HG03575 (cell line): ENCODE measurements around the gene NFILZ.

Experiments
- ATAC-seq: cut with Tn5 transposase; IDR thresholded peaks from one replicate; pipeline ENCODE4 v1.9.1; 2021; ENCODE audit not compliant: unreplicated experiment, insufficient number of reproducible peaks, low FRiP score; ENCODE audit errors: extremely low read depth

The NFILZ gene

GRCh38 chr19:8639821-8640401 is 9.5 kb downstream of the NFILZ start:
- no peak for ATAC-seq

- ATAC-seq, result no peak
These were observed 10.1 kb downstream of the NFILZ start for GRCh38 chr19:8640402-8641004.

- ATAC-seq, result no peak
These were observed 10.9 kb downstream of the NFILZ start for GRCh38 chr19:8641221-8641907.

GRCh38 chr19:8641908-8642547 is 11.6 kb downstream of the NFILZ start:
- ATAC-seq, result no peak

GRCh38 chr19:8642561-8642960 is 12.1 kb downstream of the NFILZ start:
- no peak for ATAC-seq

GRCh38 chr19:8643860-8644653 is 13.6 kb downstream of the NFILZ start:
- no peak for ATAC-seq

GRCh38 chr19:8648240-8648639 is 17.8 kb downstream of the NFILZ start:
- ATAC-seq, result no peak

- no peak for ATAC-seq
These were observed 24.3 kb downstream of the NFILZ start for GRCh38 chr19:8654591-8655339.

- no peak for ATAC-seq
These were observed 24.9 kb downstream of the NFILZ start for GRCh38 chr19:8655340-8655709.

GRCh38 chr19:8657869-8658268 is 27.4 kb downstream of the NFILZ start:
- no peak for ATAC-seq

- no peak for ATAC-seq
These were observed 29.5 kb downstream of the NFILZ start for GRCh38 chr19:8659905-8660304.

GRCh38 chr19:8662263-8662662 is 31.8 kb downstream of the NFILZ start:
- no peak for ATAC-seq

GRCh38 chr19:8663920-8664670 is 33.7 kb downstream of the NFILZ start:
- ATAC-seq, result no peak

- ATAC-seq, result no peak
These were observed 34.2 kb downstream of the NFILZ start for GRCh38 chr19:8664671-8665057.

GRCh38 chr19:8665468-8666213 is 35.2 kb downstream of the NFILZ start:
- no peak for ATAC-seq

GRCh38 chr19:8666814-8667405 is 36.5 kb downstream of the NFILZ start:
- ATAC-seq, result no peak

- ATAC-seq, result no peak
These were observed 43.0 kb downstream of the NFILZ start for GRCh38 chr19:8673276-8673891.
